ENCODE measurements around the gene CCNF.

CCNF gene

GRCh38 chr16:2458887-2459646, 29.8 kb downstream of the CCNF start:
- DNase-seq: no peak

- peak; percentile 99 for DNase-seq
Observed at GRCh38 chr16:2459647-2460390, 30.6 kb downstream of the CCNF start, which contains the start of gene TEDC2. TEDC2 (plus strand) TSS chr16:2460109; CDS start chr16:2460145, 36 bp downstream.

GRCh38 chr16:2460391-2460713, 31.1 kb downstream of the CCNF start:
- DNase-seq: no peak

- no peak for DNase-seq
Observed at GRCh38 chr16:2460916-2461315, 31.7 kb downstream of the CCNF start.

DNA sequence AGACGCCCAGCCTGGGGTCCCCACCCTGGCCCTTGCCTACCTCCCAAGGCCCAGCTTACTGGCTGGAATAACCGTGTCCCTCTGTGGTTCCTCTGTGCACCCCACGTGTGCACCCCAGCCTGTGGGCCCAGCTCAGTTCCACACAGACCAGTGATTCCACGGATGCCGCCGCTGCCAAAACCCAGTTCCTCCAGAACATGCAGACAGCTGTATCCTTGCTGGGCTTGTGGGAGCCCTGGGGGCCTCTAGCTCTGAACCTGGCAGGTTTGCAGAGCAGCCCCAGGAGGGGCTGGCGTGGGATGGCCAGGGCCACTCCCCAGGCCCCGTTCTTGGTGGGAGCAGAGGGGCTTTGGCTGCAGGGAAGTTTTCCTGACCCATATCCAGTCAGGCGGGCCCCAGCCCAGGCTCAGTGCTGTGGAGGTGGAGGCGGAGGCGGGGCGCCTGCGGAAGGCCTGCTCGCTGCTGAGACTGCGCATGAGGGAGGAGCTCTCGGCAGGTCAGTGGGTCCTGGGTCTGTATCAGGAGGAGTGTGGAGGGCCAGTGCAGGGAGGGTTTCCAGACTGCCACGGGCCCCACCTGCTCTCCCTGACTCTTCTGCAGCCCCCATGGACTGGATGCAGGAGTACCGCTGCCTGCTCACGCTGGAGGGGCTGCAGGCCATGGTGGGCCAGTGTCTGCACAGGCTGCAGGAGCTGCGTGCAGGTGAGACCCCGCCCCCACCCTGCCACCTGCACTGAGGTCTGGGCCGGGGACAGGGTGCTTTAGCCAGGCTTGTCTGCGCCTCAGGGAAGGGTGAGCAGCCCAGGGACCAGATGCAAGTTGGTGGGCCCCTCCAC, 33.0 kb downstream of the CCNF start:
- no peak for DNase-seq

GRCh38 chr16:2464333-2464732, 35.1 kb downstream of the CCNF start:
- DNase-seq: no peak

DNA sequence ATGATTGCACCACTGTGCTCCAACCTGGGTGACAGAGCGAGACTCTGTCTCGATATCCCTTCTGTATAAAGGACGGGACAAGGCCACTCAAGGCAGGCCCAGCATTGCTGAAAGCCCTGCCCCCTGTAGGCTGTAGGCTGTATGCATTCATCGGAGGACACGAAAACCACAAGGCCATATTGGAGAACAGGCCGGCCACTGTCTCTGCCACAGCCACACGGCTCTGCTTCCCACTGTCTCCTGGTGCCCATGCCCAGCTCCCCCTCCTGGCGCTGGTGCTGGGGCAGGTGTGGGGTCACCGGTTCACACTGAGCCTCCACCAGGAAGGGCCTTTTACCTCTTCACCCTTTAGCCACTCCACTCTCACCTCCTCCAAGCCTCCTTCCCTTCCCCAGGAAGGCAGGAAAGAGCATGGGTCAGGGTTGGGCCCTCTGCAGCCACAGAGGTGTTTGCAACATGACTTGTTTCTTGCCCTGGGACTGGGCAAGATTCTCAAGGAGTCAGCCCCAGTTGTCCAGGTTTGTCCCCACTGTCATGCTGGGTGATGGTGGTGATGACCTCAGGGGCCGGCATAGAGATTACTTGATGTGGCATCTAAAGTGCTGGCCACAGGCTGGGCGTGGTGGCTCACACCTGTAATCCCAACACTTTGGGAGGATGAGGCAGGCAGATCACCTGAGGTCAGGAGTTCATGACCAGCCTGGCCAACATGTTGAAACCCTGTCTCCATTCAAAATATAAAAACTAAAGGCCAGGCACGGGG, 36.6 kb downstream of the CCNF start:
- no peak for DNase-seq

- no peak for DNase-seq
Observed at GRCh38 chr16:2466667-2467527, 37.6 kb downstream of the CCNF start.

DNA sequence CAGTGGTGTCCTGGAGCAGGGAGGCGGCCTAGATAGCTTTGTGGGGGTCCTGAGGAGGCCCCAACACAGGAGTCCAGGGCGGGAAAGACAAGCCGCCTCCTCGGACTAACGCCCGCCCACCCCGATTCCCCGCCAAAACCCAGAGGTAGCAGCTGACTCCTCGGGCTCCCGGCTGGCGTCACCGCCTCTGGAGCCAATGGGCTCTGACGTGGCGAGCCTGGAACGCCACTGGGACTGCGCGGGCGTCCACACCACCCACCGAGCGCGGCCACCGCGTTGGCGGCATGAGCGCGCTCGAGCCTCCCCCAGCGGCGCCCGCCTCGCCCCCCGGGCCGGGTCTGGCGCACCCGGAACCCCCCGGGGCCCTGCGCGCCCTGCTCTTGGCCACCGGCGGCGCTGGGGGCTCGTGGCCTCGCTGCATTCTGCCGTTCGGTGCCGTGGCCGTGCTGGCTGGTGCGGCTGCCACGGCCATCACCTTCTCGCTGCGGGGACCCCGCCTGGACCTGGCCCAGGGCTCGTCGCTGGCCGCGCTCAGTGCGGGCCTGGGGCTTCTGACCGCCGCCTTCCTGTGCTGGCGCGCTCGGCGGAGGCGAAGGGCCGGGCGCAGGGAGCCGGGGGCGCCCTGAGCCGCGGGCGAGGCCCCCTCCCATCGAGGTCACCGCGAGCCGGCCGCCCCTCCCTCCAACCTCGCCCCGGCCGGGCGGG, 38.4 kb downstream of the CCNF start:
- DNase-seq: no peak

GRCh38 chr16:2468233-2468724, 39.0 kb downstream of the CCNF start:
- DNase-seq: no peak

DNA sequence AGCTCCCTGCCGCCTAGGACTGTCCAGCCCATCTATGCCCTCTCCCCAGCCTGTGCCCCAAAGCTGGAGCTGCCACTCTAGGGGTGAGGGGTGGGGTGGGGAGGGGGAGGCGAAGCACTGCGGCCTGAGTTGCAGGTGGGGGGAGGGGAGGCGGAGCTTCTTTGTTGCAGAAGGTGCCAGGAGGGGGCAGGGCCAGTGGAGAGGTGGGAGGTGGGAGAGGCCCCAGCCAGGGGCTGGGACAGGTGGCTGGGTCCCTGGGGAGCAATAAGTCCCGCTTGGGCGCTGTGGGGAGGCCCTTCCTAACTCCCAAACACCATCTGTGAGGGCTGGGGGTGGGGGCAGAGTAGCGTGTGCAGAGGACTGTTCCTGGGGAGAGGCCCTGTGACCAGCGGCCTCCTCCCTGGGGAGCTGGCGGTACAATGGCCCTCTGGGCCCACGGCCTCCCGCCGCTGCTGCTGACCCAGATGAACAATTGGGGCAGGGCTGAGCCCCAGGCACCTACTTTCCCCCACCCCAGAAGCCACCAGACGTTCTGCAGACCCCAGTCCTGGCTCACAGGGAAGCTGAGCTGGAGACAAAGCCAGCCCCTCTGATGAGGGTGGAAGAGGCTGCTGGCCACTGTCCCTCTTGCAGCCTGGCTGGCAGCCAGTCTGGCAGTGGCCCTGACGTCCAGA, 39.6 kb downstream of the CCNF start:
- DNase-seq: no peak

DNA sequence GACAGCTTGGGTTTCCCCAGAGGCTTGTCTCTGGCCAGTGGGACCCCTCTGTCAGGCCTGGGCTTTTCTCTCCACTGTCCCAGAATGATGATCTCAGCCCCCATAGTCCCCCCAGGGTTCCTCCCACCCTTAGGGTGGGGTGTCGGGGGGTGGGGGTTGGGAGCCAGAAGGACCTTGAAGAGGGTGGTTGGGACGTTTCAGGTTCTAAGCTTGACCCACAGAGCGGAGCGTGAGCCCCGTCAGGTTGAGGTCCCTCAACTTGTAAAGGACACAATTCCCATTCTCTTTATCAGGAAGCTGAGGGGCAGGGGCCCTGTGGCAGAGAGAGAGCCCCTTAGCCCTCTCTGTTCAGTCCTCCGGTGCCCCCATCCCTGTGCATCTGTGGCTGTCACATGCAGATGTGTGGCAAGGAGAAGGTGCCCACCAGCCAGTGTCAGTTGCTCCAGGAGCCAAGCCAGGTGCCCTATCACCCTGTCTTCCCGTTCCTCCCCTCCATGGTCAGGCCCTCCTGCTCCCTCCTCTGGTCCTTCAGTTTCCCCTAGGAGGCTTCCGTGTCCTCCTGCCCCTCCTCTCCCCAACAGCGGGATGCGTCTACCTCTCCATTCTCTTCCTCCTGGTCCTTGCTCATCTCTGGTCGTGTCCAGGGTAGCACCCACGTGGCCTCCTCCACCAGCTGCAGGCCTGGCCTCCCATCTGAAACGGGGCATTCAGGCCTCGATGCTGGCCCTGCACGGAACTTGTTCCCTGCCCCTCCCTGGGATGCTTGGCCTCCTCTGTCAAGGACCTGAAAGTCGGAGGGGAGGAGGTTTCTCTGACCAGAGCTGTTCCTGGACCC, 40.4 kb downstream of the CCNF start:
- no peak for DNase-seq

DNA sequence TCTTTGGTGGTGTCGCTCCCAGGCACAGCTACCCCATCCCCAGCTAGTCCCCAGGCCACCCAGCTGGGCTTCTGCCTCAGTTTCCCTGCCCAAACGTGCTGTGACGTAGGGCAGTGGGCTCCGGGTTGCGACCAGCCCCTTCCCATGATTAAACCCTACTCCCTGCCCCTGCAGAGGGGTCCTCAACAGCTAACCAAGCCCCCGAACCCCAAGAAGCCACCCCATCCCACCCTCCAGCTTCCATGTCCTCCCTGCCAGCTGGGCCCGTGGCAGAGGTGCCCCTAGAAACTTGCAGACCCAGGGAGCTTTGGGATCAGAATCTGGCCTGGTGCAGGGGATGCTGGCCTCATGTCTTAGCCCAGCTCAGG, 41.0 kb downstream of the CCNF start:
- DNase-seq: no peak

DNA sequence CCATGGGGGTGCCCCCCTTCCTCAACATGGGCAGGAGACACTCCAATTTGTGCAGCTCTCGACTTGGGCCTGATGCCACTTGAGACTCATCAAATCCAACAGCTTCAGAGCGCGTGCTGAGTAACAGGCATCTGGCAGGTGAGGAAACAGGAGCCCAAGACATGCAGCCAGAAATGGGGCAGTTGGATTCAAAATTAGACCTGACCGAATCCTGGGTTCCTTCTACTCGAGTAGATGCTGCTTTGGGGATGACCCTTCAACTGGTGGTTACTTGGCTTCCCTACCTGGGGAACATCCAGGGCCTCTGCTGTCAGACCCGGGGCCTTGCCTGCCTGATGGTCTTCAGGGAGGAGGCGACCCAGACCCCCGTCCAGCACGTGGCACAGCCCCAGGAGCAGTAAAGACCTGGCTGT, 41.4 kb downstream of the CCNF start:
- no peak for DNase-seq

DNA sequence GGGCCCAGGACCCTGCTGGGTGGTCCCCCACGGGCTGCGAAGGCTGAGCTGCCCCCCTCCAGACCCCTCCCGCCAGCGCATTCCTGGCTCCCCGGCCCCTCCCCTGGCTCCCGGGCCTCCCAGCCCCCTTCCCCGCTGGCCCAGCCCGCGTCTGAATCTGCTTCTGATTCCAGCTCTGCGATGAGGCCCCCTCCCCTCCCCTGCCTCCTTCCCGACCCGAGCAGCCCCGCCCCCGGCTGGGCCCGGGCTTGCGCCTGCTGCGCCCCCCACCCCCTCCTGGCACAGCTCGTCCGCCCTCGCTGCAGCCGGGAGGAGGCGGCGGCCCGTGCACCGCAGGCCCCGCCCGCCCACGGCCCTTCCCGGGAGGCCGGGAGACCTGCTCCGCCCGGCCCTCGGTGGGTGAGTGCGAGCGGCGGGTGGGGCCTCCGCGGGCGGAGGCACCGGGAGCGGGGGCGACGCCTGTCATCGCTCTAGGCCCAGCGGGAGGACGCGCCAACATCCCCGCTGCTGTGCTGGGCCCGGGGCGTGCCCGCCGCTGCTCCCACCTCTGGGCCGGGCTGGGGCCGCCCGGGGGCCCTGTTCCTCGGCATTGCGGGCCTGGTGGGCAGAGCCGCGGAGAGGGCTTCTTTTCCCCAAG, 41.9 kb downstream of the CCNF start, which contains the start of gene NTN3:
Gene NTN3, plus strand, starts transcription at position 282 of the 637 bp plus-strand sequence. CDS start 405 bp downstream, outside the sequence.
- no peak for DNase-seq

DNA sequence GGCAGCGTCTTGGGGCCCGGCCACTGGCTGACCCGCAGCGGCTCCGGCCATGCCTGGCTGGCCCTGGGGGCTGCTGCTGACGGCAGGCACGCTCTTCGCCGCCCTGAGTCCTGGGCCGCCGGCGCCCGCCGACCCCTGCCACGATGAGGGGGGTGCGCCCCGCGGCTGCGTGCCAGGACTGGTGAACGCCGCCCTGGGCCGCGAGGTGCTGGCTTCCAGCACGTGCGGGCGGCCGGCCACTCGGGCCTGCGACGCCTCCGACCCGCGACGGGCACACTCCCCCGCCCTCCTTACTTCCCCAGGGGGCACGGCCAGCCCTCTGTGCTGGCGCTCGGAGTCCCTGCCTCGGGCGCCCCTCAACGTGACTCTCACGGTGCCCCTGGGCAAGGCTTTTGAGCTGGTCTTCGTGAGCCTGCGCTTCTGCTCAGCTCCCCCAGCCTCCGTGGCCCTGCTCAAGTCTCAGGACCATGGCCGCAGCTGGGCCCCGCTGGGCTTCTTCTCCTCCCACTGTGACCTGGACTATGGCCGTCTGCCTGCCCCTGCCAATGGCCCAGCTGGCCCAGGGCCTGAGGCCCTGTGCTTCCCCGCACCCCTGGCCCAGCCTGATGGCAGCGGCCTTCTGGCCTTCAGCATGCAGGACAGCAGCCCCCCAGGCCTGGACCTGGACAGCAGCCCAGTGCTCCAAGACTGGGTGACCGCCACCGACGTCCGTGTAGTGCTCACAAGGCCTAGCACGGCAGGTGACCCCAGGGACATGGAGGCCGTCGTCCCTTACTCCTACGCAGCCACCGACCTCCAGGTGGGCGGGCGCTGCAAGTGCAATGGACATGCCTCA, 42.6 kb downstream of the CCNF start:
- no peak for DNase-seq

DNA sequence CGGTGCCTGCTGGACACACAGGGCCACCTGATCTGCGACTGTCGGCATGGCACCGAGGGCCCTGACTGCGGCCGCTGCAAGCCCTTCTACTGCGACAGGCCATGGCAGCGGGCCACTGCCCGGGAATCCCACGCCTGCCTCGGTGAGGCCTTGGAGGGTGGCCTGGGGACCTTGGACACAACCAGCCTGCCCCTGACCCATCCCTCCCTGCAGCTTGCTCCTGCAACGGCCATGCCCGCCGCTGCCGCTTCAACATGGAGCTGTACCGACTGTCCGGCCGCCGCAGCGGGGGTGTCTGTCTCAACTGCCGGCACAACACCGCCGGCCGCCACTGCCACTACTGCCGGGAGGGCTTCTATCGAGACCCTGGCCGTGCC, 43.2 kb downstream of the CCNF start:
- no peak for DNase-seq

DNA sequence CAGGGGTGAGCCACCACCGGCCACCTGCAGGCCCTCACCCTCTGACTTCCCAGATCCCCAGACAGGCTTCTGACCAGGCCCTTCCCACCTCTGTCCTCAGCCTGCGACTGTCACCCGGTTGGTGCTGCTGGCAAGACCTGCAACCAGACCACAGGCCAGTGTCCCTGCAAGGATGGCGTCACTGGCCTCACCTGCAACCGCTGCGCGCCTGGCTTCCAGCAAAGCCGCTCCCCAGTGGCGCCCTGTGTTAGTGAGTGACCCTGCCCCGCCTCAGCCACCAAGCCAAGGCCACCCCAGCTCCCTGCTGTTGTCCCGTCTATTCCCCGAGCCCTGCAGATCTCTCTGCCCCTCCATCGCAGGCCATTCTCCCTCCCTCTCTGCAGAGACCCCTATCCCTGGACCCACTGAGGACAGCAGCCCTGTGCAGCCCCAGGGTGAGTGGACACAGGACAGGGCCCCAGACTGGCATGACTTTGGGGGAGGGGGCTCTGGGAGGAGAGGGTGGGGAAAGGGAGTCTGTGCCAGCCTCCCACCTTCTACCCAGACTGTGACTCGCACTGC, 43.7 kb downstream of the CCNF start:
- no peak for DNase-seq

Data from activated effector memory CD4-positive, alpha-beta T cell treated with anti-CD3 and anti-CD28 coated beads, Interleukin-2, amount 50 U/mL, for 16 hours (primary cell).